Upper lobe of left lung (tissue), 4 donors: ENCODE data around the gene LYZL2.

Experiments used
- POLR2A ChIP-seq, 4 donors: fragments of 450-650 bp; IDR thresholded peaks; one replicate each; pipeline ENCODE4 v1.5.1; 2016 to 2017; ENCODE audit warnings: antibody characterized with exemption in 4 of 4, mild to moderate bottlenecking in 2 of 4
- TF ChIP-seq, protein P1 (sequence below), 6 experiments: fragments of 450-650 bp in 4 of 6; fragments of 200-600 bp in 2 of 6; sonication (generic) in 2 of 6; IDR thresholded peaks; one replicate each; pipeline ENCODE4 v1.5.1; 2016 to 2019; ENCODE audit warnings: antibody characterized with exemption in 6 of 6

DNA sequence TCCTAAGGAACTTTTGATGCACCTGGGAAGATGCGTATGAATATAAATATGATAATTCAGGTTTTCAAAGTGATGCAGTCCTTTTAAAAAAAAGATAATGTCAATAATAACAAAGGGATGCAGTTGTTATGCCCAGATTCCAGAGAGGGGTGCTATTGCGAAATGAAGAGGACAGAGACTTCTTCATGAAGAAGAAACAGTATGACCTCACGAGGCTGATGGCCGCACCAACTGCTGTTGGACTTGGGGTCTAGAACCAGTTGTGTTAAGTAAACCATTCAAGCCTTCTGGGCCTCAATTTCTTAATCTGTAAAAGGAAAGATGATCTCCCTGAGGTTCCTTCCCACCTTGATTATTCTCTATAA lies 55.1 kb downstream of the LYZL2 start:
- TF ChIP-seq, protein P1, sequence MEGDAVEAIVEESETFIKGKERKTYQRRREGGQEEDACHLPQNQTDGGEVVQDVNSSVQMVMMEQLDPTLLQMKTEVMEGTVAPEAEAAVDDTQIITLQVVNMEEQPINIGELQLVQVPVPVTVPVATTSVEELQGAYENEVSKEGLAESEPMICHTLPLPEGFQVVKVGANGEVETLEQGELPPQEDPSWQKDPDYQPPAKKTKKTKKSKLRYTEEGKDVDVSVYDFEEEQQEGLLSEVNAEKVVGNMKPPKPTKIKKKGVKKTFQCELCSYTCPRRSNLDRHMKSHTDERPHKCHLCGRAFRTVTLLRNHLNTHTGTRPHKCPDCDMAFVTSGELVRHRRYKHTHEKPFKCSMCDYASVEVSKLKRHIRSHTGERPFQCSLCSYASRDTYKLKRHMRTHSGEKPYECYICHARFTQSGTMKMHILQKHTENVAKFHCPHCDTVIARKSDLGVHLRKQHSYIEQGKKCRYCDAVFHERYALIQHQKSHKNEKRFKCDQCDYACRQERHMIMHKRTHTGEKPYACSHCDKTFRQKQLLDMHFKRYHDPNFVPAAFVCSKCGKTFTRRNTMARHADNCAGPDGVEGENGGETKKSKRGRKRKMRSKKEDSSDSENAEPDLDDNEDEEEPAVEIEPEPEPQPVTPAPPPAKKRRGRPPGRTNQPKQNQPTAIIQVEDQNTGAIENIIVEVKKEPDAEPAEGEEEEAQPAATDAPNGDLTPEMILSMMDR (IDR thresholded peaks at IDR 0.05) = no peak
- TF ChIP-seq POLR2A (IDR thresholded peaks at IDR 0.05) = no peak
